Peyer's patch (tissue), 4 donors: Measurements from ENCODE around the gene MAPK8.

Source experiments
- POLR2A ChIP-seq, 2 donors: fragments of 450-650 bp; IDR thresholded peaks; one replicate each; pipeline ENCODE4 v1.5.1; 2017; ENCODE audit warnings: antibody characterized with exemption in 2 of 2, mild to moderate bottlenecking in 2 of 2, moderate library complexity in 2 of 2
- TF ChIP-seq, protein P1 (sequence below), 6 experiments: fragments of 450-650 bp in 4 of 6; fragments of 200-600 bp in 2 of 6; sonication (generic) in 1 of 6; IDR thresholded peaks; one replicate each; pipeline ENCODE4 v1.5.1; 2017 to 2019; ENCODE audit warnings: antibody characterized with exemption in 6 of 6, mild to moderate bottlenecking in 3 of 6, moderate library complexity in 1 of 6

DNA sequence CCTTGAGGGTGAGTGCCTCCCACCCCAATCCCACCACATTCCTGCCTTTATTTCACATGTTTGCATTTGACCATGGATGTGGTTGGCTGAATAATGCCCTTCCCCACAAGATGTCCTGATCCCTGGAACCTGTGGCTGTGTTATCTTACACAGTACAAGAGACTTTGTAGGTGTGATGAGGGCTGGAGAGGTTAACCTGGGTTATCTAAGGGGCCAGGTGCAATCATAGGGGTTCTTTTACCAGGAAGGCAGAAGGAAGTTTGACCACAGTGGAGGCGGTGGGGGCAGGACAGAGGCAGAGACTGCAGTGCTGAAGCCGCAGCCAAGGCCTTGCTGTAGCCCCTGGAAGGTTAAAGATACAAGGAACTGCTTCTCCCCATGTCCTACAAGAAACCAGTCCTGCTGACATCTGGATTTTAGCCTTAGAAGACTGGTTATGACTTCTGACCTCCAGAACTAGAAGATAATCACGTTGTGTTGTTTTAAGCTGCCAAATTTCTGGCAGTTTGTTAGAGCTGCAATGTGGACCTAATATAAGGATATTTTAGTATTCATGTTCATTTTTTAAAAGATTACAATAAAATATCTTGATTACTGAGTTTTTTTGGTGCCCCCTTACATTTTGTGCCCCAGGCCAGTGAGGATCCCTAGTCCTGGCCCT is 161.8 kb downstream of the MAPK8 start:
- TF ChIP-seq, protein P1, sequence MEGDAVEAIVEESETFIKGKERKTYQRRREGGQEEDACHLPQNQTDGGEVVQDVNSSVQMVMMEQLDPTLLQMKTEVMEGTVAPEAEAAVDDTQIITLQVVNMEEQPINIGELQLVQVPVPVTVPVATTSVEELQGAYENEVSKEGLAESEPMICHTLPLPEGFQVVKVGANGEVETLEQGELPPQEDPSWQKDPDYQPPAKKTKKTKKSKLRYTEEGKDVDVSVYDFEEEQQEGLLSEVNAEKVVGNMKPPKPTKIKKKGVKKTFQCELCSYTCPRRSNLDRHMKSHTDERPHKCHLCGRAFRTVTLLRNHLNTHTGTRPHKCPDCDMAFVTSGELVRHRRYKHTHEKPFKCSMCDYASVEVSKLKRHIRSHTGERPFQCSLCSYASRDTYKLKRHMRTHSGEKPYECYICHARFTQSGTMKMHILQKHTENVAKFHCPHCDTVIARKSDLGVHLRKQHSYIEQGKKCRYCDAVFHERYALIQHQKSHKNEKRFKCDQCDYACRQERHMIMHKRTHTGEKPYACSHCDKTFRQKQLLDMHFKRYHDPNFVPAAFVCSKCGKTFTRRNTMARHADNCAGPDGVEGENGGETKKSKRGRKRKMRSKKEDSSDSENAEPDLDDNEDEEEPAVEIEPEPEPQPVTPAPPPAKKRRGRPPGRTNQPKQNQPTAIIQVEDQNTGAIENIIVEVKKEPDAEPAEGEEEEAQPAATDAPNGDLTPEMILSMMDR (IDR thresholded peaks at IDR 0.05), result no peak
- TF ChIP-seq POLR2A (IDR thresholded peaks at IDR 0.05), result no peak
